GM18526 (cell line): ENCODE measurements around the gene NBPF19.
"Not testable (repeated sequence)": the region's sequence is repeated elsewhere in the genome, so short reads cannot be mapped to it uniquely, and the experiment has no call there.

ENCODE experiments used
- POLR2A ChIP-seq: IDR thresholded peaks from 3 replicates; pipeline ENCODE4 v1.6.1; 2011; ENCODE audit not compliant: insufficient read length; ENCODE audit errors: extremely low read depth

NBPF19 gene

GRCh38 chr1:149474745-149475144 lies at the start of gene NBPF19:
TSS of gene NBPF19 (plus strand) at chr1:149475045. CDS start at chr1:149475933, 888 bp downstream.
- TF ChIP-seq POLR2A = not testable (repeated sequence)
